Progenitor cell of endocrine pancreas (in vitro differentiated cells): ENCODE measurements around the gene ASIC3. TPM values are rescaled to one million over a fixed set of nuclear protein-coding genes. Genes with fewer than 3 reads are reported as not detected.

Experiments used
- DNase-seq: peaks from one replicate; pipeline ENCODE4 v3.0.0; 2021; ENCODE audit warnings: low spot score; ENCODE audit not compliant: unreplicated experiment
- H3K27ac Mint-ChIP-seq: 2 replicates; pipeline ENCODE4 v1.8.0; 2021; ENCODE audit warnings: mild to moderate bottlenecking, moderate library complexity, mixed read lengths
- H3K27me3 Mint-ChIP-seq: 2 replicates; pipeline ENCODE4 v1.8.0; 2021; ENCODE audit warnings: mixed read lengths
- H3K36me3 Mint-ChIP-seq: 2 replicates; pipeline ENCODE4 v1.8.0; 2022; ENCODE audit warnings: mixed read lengths; ENCODE audit not compliant: insufficient read depth
- H3K4me1 Mint-ChIP-seq: 2 replicates; pipeline ENCODE4 v1.8.0; 2021; ENCODE audit warnings: low read depth, mixed read lengths
- H3K4me3 Mint-ChIP-seq: 2 replicates; pipeline ENCODE4 v1.8.0; 2021; ENCODE audit warnings: low read depth, mild to moderate bottlenecking, moderate library complexity, mixed read lengths
- H3K9me3 Mint-ChIP-seq: 2 replicates; pipeline ENCODE4 v1.8.0; 2021; ENCODE audit warnings: low read depth, mixed read lengths
- total RNA-seq: library from RNA; stranded (reverse); gene quantifications from 2 replicates; pipeline ENCODE4 v1.2.1, GENCODE V29; 2021
- TF ChIP-seq, protein P1 (sequence below): fragments of 200-600 bp; sonication (generic); IDR thresholded peaks from one replicate; pipeline ENCODE4 v1.5.0; 2021; ENCODE audit warnings: antibody characterized with exemption, mild to moderate bottlenecking; ENCODE audit not compliant: unreplicated experiment

Gene ASIC3
- total RNA-seq, 1 donor from 2014 or later, result 5.1 TPM

GRCh38 chr7:151101621-151102396, 53.5 kb downstream of the ASIC3 start:
- Mint-ChIP-seq H3K9me3 (no peaks in the 10 kb centered on the region), H3K36me3 (peaks cover 1% of the 10 kb centered on the region), H3K27me3 (no peaks in the 10 kb centered on the region), H3K4me1 (no peaks in the 10 kb centered on the region), H3K4me3 (no peak overlapping the region), H3K27ac (no peak overlapping the region)
- no peak for DNase-seq
- TF ChIP-seq, protein P1, sequence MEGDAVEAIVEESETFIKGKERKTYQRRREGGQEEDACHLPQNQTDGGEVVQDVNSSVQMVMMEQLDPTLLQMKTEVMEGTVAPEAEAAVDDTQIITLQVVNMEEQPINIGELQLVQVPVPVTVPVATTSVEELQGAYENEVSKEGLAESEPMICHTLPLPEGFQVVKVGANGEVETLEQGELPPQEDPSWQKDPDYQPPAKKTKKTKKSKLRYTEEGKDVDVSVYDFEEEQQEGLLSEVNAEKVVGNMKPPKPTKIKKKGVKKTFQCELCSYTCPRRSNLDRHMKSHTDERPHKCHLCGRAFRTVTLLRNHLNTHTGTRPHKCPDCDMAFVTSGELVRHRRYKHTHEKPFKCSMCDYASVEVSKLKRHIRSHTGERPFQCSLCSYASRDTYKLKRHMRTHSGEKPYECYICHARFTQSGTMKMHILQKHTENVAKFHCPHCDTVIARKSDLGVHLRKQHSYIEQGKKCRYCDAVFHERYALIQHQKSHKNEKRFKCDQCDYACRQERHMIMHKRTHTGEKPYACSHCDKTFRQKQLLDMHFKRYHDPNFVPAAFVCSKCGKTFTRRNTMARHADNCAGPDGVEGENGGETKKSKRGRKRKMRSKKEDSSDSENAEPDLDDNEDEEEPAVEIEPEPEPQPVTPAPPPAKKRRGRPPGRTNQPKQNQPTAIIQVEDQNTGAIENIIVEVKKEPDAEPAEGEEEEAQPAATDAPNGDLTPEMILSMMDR, result no peak

Other genes with a start within 250 kb of the ASIC3 start
- 8.9 TPM in 2 replicates for gene TMEM176B, start 248.2 kb upstream of the ASIC3 start, total RNA-seq
- gene TMEM176A, start 247.8 kb upstream of the ASIC3 start, total RNA-seq, result 8.0 and 9.6 TPM in 2 replicates
- gene AOC1, start 196.0 kb upstream of the ASIC3 start, total RNA-seq, result 1.9 and 2.9 TPM in 2 replicates
- gene KCNH2, start 70.2 kb upstream of the ASIC3 start, total RNA-seq, result 6.9 and 9.4 TPM in 2 replicates
- gene NOS3, start 57.5 kb upstream of the ASIC3 start, total RNA-seq, result 0.74 and 1.1 TPM in 2 replicates
- 0.58 and 0.79 TPM in 2 replicates for gene ATG9B, start 24.0 kb upstream of the ASIC3 start, total RNA-seq
- gene ABCB8, start 20.1 kb upstream of the ASIC3 start, total RNA-seq, result 36.0 and 36.2 TPM in 2 replicates
- 22.6 and 24.9 TPM in 2 replicates for gene CDK5, start 9.4 kb downstream of the ASIC3 start, total RNA-seq
- 208 and 213 TPM in 2 replicates for gene SLC4A2, start 11.1 kb downstream of the ASIC3 start, total RNA-seq
- gene FASTK, start 32.3 kb downstream of the ASIC3 start, total RNA-seq, result 75.0 and 81.9 TPM in 2 replicates
- 40.4 and 48.6 TPM in 2 replicates for gene TMUB1, start 35.0 kb downstream of the ASIC3 start, total RNA-seq
- gene AGAP3, start 37.9 kb downstream of the ASIC3 start, total RNA-seq, result 112 and 114 TPM in 2 replicates
- 2.0 and 2.1 TPM in 2 replicates for gene GBX1, start 119.2 kb downstream of the ASIC3 start, total RNA-seq
- gene ASB10, start 138.7 kb downstream of the ASIC3 start, total RNA-seq, result not detected in 2 replicates
- gene H2BK1, start 162.0 kb downstream of the ASIC3 start, total RNA-seq, result not detected in 2 replicates
- 48.7 and 55.1 TPM in 2 replicates for gene ABCF2, start 178.7 kb downstream of the ASIC3 start, total RNA-seq
- 41.4 and 42.2 TPM in 2 replicates for gene CHPF2, start 184.0 kb downstream of the ASIC3 start, total RNA-seq
- 51.1 and 52.9 TPM in 2 replicates for gene SMARCD3, start 200.2 kb downstream of the ASIC3 start, total RNA-seq